Subcutaneous abdominal adipose tissue (tissue), 5 donors: ENCODE data around the gene PDZRN3.

Experiments
- H3K27ac ChIP-seq: one replicate; pipeline ENCODE4 v1.7.0; 2013; ENCODE audit warnings: low read depth, mild to moderate bottlenecking, inconsistent platforms, low read length, moderate library complexity
- H3K27me3 ChIP-seq, 5 donors: one replicate each; pipeline ENCODE4 v1.7.0; 2013; ENCODE audit warnings: low read length in 5 of 5, inconsistent platforms in 1 of 5; ENCODE audit not compliant: control insufficient read depth in 5 of 5, insufficient read depth in 4 of 5
- H3K36me3 ChIP-seq, 5 donors: one replicate each; pipeline ENCODE4 v1.7.0; 2013; ENCODE audit warnings: low read length in 5 of 5; ENCODE audit not compliant: control insufficient read depth in 5 of 5, insufficient read depth in 5 of 5
- H3K4me1 ChIP-seq, 5 donors: one replicate each; pipeline ENCODE4 v1.7.0; 2013; ENCODE audit warnings: low read length in 5 of 5, mild to moderate bottlenecking in 3 of 5, moderate library complexity in 1 of 5; ENCODE audit not compliant: control insufficient read depth in 5 of 5, insufficient read depth in 5 of 5
- H3K4me3 ChIP-seq, 5 donors: one replicate each; pipeline ENCODE4 v1.7.0; 2013; ENCODE audit warnings: low read length in 5 of 5, low read depth in 1 of 5
- H3K9ac ChIP-seq, 5 donors: one replicate each; pipeline ENCODE4 v1.7.0; 2013; ENCODE audit warnings: low read length in 5 of 5, mild to moderate bottlenecking in 4 of 5, moderate library complexity in 3 of 5
- H3K9me3 ChIP-seq, 5 donors: one replicate each; pipeline ENCODE4 v1.7.0; 2013; ENCODE audit warnings: low read length in 5 of 5; ENCODE audit not compliant: control insufficient read depth in 5 of 5
- donor health status: healthy.
- donor health status: healthy.
- donor health status: healthy.
- donor health status: healthy.
- donor health status: healthy.

The PDZRN3 gene

DNA sequence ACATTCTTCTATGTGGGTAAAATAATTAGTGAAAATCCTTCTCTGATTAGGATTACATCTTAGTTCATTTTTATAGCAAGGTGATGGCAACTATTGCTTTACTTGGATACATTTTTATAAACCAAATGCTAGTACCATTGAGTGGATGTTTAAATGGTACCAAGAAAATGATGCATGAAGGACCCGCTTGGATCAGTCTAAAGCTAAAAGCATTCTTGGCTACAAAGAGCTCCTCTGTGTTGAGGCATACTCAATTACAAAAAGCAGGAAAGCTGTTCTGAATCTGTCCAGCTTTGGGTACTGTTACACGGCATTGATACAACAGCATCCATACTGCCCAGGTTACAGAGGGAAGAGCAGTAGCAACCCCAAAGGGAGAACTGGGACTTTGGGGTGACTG, 217.2 kb downstream of the PDZRN3 start:
- H3K27me3 ChIP-seq: no peaks in the 10 kb centered on the region
- H3K4me1 ChIP-seq: peaks cover 7 to 41% (median 28%) of the 10 kb centered on the region in 5 donors
- H3K36me3 ChIP-seq: peaks cover 0 to 6% (median 0%) of the 10 kb centered on the region in 5 donors
- no peak overlapping the region for H3K27ac ChIP-seq
- H3K4me3 ChIP-seq: no peak overlapping the region
- no peaks in the 10 kb centered on the region for H3K9me3 ChIP-seq
- no peak overlapping the region for H3K9ac ChIP-seq

DNA sequence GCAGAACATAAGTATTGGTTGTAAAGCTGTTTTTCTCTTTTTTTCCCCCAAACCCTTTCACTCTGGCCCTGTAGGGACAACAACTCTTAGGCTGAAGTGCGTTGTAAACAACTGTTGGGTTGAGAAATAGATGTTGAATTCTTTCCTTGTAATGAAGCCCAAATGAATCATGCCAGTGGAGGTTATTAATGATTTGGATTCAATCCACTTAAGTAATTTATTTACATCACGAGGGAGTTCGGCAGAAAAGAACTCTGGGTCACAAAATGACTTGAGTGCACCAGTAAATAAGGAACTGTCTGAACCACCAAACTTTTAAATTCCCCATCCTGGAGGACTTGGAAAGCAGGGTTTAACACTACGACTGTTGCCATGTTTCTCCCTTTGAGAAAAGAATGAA, 218.9 kb downstream of the PDZRN3 start:
- Histone ChIP-seq H3K27me3 (no peaks in the 10 kb centered on the region), H3K27ac (peak overlapping the region; percentile 76), H3K4me1 (peaks cover 4 to 52% (median 41%) of the 10 kb centered on the region in 5 donors), H3K4me3 (peak overlapping the region in 2 of 5 donors; percentile 7 to 22), H3K36me3 (peaks cover 0 to 7% (median 3%) of the 10 kb centered on the region in 5 donors), H3K9ac (no peak overlapping the region), H3K9me3 (no peaks in the 10 kb centered on the region)

DNA sequence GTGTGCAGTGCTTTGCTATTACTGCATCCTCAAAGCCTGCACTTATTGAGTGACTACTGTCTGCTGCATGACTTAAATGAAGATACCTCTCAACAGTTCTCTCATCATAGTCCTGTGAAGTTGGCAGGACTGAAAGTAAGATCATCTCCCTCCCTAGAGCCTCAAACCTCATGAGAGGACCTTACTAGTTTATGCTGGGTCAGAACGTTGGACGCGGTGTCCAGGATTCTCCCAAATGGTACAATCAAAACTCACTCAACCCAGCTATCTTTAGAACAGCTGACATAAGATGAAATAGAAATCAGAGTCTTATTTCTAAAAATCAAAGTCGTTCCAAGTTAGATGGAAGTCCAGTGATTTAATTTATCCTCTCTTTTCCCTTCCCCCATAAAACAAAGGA, 219.7 kb downstream of the PDZRN3 start:
- no peak overlapping the region for H3K9ac ChIP-seq
- H3K4me3 ChIP-seq: no peak overlapping the region
- H3K9me3 ChIP-seq: no peaks in the 10 kb centered on the region
- H3K27me3 ChIP-seq: no peaks in the 10 kb centered on the region
- peaks cover 4 to 52% (median 41%) of the 10 kb centered on the region in 5 donors for H3K4me1 ChIP-seq
- H3K27ac ChIP-seq: peak overlapping the region; percentile 58
- H3K36me3 ChIP-seq: peaks cover 3 to 14% (median 7%) of the 10 kb centered on the region in 5 donors

DNA sequence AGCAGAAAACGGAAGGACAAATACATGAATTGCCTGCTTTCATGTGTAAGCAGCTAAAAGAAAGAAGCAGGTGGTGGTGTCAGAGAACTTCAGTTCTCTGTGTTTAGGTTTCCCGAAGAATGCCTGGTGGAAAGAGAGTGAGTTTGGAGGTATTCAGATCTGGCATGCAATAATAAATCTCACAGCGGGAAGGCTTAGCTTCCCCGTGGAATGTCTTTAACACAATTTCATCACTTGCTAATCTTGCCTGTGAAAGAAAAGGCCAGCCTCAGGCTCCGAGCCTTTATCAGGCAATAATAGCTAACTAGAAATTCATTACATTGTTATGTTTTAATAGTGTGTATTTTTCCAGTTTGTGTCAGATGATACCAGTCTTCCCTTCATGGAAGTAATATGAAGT, 220.3 kb downstream of the PDZRN3 start:
- H3K36me3 ChIP-seq: peaks cover 3 to 18% (median 7%) of the 10 kb centered on the region in 5 donors
- H3K9me3 ChIP-seq: no peaks in the 10 kb centered on the region
- H3K4me3 ChIP-seq: no peak overlapping the region
- H3K27me3 ChIP-seq: no peaks in the 10 kb centered on the region
- H3K27ac ChIP-seq: peak overlapping the region; percentile 58
- H3K9ac ChIP-seq: no peak overlapping the region
- peaks cover 4 to 55% (median 42%) of the 10 kb centered on the region in 5 donors for H3K4me1 ChIP-seq

DNA sequence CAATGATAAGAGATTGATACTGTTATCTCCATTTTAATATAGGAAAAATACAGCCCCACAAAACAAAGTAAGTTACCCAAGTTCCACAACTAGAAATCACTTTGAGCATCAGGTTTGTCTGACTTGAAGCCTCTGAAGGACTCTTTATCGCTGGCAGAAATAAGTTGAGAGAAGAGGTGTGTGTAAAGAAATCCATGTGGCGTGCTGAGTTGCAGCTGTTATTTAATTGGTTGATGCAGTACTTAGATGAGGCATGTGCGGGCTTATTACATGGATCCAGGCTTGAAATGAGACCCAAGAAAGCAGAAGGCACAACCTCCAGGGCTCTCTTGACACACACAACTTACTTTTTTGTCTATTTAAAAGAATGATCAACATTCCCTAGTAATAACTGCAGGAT, 221.3 kb downstream of the PDZRN3 start:
- no peak overlapping the region for H3K9ac ChIP-seq
- H3K9me3 ChIP-seq: no peaks in the 10 kb centered on the region
- H3K4me1 ChIP-seq: peaks cover 4 to 57% (median 39%) of the 10 kb centered on the region in 5 donors
- no peak overlapping the region for H3K4me3 ChIP-seq
- peaks cover 3 to 18% (median 7%) of the 10 kb centered on the region in 5 donors for H3K36me3 ChIP-seq
- H3K27ac ChIP-seq: no peak overlapping the region
- H3K27me3 ChIP-seq: no peaks in the 10 kb centered on the region

DNA sequence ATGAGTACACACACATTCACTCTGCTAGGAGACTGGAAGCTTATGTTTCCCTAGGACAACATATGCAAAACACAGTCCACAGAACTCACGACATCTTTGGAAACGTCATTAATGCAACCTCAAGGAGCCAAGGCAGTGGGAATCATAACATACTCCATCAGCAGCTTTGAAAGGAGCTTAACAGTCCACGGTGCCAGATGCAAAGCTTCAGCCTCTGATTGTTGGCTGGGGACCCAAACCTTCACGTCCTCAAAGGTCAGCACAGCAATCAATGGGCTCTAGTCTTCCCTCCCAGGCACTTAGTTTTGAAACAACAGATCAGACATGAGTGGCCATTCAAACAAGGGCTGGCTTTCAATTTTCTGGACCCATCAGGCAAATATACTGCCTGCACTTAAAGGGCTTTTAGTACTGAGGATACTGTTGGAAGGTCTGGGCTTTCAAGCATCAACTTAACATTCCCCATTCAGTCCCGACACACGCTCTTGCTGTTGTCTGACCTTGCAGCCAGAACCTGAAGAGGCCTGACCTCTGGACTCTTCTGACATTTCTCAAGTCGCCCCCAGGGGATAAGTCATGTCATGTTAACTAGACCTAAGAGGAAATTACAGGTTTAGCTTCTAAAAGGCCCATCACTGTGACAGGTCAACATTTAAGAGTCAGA, 223.0 kb downstream of the PDZRN3 start:
- H3K27me3 ChIP-seq: no peaks in the 10 kb centered on the region
- no peak overlapping the region for H3K9ac ChIP-seq
- peaks cover 4 to 48% (median 35%) of the 10 kb centered on the region in 5 donors for H3K4me1 ChIP-seq
- H3K4me3 ChIP-seq: no peak overlapping the region
- H3K9me3 ChIP-seq: no peaks in the 10 kb centered on the region
- peaks cover 3 to 27% (median 8%) of the 10 kb centered on the region in 5 donors for H3K36me3 ChIP-seq
- no peak overlapping the region for H3K27ac ChIP-seq

DNA sequence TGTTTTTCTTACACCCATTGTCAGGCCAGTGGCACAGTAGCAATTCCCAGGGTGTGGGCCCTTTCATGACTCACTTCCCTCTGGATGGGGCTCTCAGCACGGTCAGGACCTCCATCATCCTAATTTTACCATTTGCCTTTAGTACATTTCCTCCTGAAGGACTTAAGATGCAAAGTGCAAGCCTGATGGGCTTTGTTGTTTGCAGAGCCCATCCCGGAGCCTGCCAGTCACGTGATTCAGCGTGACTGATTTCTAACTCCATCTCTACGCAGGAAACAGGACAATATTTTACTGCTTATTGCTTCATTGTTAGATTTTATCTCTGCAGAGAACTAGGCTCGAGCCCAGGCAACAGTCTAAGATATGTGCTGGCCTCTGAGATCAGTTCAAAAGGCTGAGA, 223.7 kb downstream of the PDZRN3 start:
- H3K9ac ChIP-seq: no peak overlapping the region
- no peaks in the 10 kb centered on the region for H3K27me3 ChIP-seq
- no peaks in the 10 kb centered on the region for H3K9me3 ChIP-seq
- H3K27ac ChIP-seq: no peak overlapping the region
- peaks cover 3 to 34% (median 11%) of the 10 kb centered on the region in 5 donors for H3K36me3 ChIP-seq
- H3K4me3 ChIP-seq: no peak overlapping the region
- H3K4me1 ChIP-seq: peaks cover 2 to 43% (median 28%) of the 10 kb centered on the region in 5 donors

DNA sequence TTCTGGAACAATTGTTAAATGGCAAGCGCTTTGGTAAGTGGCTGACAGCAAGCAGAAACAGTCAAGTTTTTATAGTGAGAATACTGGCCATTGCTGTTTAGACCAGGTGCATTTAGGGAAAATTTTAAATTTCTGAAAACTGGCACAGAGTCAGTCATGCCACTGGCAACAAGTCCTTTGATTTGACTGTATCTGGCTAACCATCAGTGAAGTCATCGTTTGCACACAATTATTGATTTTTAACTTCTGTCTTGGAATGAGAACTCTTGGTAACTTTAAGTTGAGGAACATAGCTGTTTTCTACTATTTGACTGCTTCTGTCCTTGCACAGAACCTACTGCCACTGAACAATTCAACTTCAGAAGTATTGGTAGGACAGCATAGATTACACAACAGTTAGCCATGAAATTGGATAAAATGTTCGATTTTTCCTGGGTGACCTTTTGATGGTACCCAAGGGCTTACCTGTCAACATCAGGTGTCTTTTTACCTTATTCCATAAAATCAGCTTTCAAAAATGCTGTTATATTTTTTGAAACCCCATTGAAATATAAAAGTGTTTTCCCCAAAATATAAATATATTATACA, 225.0 kb downstream of the PDZRN3 start:
- Histone ChIP-seq H3K27me3 (no peaks in the 10 kb centered on the region), H3K4me3 (no peak overlapping the region), H3K9ac (no peak overlapping the region), H3K36me3 (peaks cover 3 to 40% (median 18%) of the 10 kb centered on the region in 5 donors), H3K27ac (peak overlapping the region; percentile 55), H3K9me3 (no peaks in the 10 kb centered on the region), H3K4me1 (peaks cover 2 to 31% (median 17%) of the 10 kb centered on the region in 5 donors)

DNA sequence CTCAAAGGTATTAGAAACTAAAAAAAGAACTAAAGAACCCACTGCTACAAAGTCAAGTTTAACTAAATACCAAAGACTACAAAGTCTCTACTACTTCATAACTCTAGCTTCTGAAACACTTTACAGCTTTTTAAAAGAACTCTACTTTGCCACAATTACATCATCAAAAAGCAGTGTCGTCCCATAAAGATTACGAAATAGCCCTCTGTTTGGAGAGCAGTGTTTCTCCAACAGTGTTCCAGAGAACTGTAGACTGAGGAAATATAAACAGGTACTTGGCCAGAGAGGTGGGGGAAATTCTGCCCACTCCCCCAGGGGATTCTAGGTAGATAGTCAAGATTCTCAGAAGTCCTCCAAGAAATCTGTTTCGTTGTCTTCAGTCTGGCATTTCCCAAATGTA, 225.6 kb downstream of the PDZRN3 start:
- H3K4me1 ChIP-seq: peaks cover 2 to 26% (median 16%) of the 10 kb centered on the region in 5 donors
- no peak overlapping the region for H3K9ac ChIP-seq
- peak overlapping the region; percentile 55 for H3K27ac ChIP-seq
- H3K4me3 ChIP-seq: no peak overlapping the region
- H3K27me3 ChIP-seq: no peaks in the 10 kb centered on the region
- no peaks in the 10 kb centered on the region for H3K9me3 ChIP-seq
- H3K36me3 ChIP-seq: peaks cover 9 to 41% (median 25%) of the 10 kb centered on the region in 5 donors

DNA sequence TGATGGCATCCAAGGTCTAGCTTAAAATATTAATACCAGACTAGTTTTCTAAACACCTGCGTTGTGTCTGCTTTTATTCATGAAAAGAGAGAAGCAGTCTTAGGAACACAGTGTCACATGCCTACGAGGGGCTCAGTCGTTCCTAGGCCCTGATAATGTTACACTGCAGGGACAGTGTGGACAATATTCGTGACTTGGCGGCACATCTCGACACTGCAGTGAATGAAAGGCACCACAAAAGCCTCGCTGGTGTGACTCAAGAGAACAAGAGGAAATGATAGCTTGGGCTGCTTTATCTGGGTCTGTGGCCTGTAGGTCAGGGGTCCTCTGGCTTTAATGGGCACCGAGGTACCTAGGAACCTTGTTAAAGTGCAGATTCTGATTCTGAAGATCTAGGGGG, 226.7 kb downstream of the PDZRN3 start:
- Histone ChIP-seq H3K27ac (peak overlapping the region; percentile 55), H3K9ac (no peak overlapping the region), H3K9me3 (no peaks in the 10 kb centered on the region), H3K27me3 (no peaks in the 10 kb centered on the region), H3K4me3 (no peak overlapping the region), H3K4me1 (peaks cover 2 to 26% (median 16%) of the 10 kb centered on the region in 5 donors), H3K36me3 (peaks cover 9 to 42% (median 32%) of the 10 kb centered on the region in 5 donors)
